ENCODE results near the gene OGFR.

- TF ChIP-seq, protein P1, sequence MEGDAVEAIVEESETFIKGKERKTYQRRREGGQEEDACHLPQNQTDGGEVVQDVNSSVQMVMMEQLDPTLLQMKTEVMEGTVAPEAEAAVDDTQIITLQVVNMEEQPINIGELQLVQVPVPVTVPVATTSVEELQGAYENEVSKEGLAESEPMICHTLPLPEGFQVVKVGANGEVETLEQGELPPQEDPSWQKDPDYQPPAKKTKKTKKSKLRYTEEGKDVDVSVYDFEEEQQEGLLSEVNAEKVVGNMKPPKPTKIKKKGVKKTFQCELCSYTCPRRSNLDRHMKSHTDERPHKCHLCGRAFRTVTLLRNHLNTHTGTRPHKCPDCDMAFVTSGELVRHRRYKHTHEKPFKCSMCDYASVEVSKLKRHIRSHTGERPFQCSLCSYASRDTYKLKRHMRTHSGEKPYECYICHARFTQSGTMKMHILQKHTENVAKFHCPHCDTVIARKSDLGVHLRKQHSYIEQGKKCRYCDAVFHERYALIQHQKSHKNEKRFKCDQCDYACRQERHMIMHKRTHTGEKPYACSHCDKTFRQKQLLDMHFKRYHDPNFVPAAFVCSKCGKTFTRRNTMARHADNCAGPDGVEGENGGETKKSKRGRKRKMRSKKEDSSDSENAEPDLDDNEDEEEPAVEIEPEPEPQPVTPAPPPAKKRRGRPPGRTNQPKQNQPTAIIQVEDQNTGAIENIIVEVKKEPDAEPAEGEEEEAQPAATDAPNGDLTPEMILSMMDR (IDR thresholded peaks at IDR 0.05) = no peak
- no peak for TF ChIP-seq POLR2A (IDR thresholded peaks at IDR 0.05)
These were observed 43.5 kb upstream of the OGFR start for GRCh38 chr20:62760856-62761758.

Data from adrenal gland (tissue), 5 donors.